KOPT-K1 (cell line): ENCODE results near the gene PSMB2.

Experiments used
- H3K27ac ChIP-seq: fragments of 200-600 bp; sonication (generic); 2 replicates; pipeline ENCODE4 v1.5.1; 2016; ENCODE audit warnings: antibody characterized with exemption, mild to moderate bottlenecking, low read depth, low read length; ENCODE audit not compliant: poor library complexity, severe bottlenecking
- H3K36me3 ChIP-seq: fragments of 200-600 bp; sonication (generic); 2 replicates; pipeline ENCODE4 v1.5.1; 2017; ENCODE audit warnings: antibody characterized with exemption, mild to moderate bottlenecking, low read length, moderate library complexity; ENCODE audit not compliant: insufficient read depth
- H3K9me3 ChIP-seq: fragments of 200-600 bp; sonication (generic); 2 replicates; pipeline ENCODE4 v1.5.1; 2017; ENCODE audit warnings: antibody characterized with exemption, low read length, mild to moderate bottlenecking; ENCODE audit not compliant: insufficient read depth, poor library complexity, severe bottlenecking

The PSMB2 gene

DNA sequence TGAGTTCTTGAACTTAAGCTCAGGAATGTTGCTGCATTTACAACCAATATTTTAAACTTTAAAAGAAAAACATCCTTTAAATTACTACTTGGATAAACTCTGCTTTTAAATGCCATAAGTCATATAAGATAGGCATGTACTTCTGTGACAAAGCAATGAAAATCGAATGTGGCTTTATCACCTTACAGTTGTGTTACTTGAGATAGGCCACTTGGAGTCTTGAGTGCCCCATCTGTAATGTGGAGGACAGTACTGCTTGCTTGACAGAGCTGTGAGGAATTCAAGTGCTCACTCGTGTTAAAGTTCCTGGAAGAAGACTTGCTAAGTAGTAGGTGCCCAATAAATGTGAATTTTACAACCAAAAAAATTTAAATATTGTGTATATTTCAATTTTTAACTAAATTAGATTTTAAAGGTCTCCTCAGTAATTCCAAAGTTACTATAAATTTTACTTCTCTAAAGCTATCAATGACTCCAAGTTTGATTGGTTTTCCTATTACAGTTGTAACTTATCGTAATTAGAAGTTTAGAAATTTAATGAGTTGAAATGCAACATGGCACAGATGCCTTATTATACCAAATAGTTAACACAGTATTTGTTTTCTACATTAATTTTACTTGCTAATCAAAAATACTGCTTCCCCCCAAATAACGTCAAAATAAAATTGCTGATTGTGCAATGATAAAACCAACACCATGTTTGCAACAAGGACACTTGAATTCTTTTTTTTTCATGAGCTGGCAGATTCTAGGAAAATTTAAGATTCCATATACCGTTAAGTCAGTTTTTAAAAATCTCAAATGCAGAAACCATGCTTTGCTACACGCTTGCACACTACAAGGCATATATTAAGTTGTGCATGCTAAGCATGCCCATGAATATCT is 21.8 kb downstream of the PSMB2 start:
- peaks cover 100% of the 10 kb centered on the region for H3K36me3 ChIP-seq

DNA sequence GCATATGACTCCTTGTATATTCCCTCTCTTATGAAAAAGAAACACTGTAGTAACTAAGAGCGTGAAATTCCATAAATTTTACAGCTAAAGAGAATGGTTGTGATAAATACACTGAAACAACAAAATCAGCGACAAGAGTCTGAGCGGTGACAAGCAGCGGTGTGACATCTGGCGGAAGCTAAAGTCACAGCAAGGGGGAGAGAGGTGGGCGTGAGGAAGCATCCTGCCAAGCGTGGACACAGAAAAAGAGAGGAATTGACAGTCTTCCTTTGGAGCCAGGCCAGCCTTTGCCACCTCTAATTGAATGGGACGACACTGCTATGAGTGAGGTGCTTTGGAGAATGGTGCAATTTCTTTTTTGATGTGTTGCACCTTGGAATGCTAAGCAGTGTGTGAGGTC is 25.9 kb downstream of the PSMB2 start:
- Histone ChIP-seq H3K36me3 (peaks cover 100% of the 10 kb centered on the region), H3K9me3 (no peaks in the 10 kb centered on the region), H3K27ac (no peak overlapping the region)

More for the DNA sequence above, 21.8 kb downstream of the PSMB2 start:
- no peaks in the 10 kb centered on the region for H3K9me3 ChIP-seq
- no peak overlapping the region for H3K27ac ChIP-seq

DNA sequence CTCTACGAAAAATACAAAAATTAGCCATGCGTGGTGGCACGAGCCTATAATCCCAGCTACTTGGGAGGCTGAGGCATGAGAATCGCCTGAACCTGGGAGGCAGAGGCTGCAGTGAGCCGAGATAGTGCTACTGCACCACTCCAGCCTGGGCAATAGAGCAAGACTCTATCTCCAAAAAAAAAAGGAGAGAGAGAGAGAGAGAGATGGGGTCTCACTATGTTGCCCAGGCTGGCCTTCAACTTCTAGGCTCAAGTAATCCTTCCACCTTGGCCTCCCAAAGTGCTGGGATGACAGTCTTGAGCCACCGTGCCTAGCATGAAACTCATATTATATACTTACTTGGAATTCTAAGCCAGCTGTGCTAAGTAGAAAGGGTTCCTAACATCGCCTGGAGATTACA is 29.7 kb downstream of the PSMB2 start:
- peaks cover 98% of the 10 kb centered on the region for H3K36me3 ChIP-seq
- H3K27ac ChIP-seq, result no peak overlapping the region
- no peaks in the 10 kb centered on the region for H3K9me3 ChIP-seq

DNA sequence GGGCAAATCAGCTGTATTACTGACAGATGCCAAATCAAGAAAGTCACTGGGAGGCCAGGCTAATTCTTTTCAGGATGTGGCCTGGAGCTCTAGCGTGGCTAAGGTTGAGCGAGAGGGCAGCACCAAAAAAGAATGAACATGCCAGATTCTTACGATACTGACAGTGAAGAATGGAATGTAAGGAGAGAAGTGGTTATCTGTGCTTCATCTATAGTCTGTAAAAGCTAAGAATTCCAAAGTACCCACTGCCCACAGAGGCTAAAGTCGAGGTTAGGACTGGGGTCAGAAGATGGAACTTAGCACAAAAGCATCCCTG is 35.5 kb downstream of the PSMB2 start:
- Histone ChIP-seq H3K27ac (no peak overlapping the region), H3K36me3 (peaks cover 98% of the 10 kb centered on the region)

DNA sequence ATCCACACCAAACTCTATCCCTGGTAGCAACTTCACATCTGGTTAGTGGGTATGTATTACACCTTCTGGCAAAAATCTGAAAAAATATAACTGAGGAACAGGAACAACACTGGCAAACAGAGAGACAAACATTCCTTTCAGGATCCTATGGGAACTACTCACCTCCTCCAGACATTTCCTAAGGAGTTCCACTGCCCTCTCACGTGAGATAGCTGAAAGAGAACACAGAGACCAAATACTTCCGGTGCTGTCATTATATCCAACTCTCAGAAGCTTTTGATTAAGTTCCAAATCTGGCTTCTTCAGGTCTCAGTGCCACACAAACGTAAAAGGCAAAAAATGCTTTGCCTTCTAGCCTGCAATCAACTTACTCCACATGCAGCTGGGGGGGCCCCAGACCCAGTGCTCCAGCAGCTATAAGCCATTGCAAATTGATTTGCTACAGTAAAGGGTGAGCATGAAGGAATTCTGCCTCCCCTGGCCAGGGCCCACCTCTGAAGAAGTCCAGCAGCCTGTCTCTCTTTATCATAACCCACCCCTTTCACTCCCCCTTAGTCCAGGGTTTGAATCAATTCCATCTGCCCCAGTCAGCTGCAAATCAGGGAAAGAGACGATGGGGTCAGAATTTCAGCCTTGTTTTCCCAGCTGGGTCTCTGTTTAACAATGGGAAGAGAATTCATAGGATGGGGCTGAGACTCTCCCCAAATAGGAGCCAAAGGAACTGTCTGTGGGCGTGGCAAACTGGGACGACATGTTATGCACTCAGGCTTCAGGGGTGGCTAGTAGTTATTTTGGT is 36.1 kb downstream of the PSMB2 start:
- Histone ChIP-seq H3K9me3 (no peaks in the 10 kb centered on the region), H3K27ac (no peak overlapping the region), H3K36me3 (peaks cover 98% of the 10 kb centered on the region)

More for the DNA sequence above, 35.5 kb downstream of the PSMB2 start:
- H3K9me3 ChIP-seq, result no peaks in the 10 kb centered on the region

DNA sequence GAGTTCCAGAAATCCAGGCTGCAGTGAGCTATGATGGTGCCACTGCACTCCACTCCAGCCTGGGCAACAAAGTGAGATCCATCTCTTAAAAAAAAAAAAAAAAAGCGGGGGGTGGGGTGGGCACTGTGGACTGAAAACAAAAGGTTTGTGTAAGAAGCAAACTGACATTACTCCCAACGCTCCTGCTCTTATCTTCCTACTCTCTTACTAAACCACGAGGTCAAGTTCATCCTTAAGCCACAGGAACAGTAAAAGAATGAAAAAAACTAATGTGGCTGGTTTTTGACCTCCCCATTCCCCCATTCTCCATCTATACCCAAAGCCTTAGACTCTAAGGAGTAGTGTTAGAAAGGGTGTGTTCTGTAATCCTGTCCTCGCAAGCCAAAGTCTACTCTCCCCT is 37.4 kb downstream of the PSMB2 start:
- H3K27ac ChIP-seq, result no peak overlapping the region
- peaks cover 100% of the 10 kb centered on the region for H3K36me3 ChIP-seq
- H3K9me3 ChIP-seq, result no peaks in the 10 kb centered on the region

DNA sequence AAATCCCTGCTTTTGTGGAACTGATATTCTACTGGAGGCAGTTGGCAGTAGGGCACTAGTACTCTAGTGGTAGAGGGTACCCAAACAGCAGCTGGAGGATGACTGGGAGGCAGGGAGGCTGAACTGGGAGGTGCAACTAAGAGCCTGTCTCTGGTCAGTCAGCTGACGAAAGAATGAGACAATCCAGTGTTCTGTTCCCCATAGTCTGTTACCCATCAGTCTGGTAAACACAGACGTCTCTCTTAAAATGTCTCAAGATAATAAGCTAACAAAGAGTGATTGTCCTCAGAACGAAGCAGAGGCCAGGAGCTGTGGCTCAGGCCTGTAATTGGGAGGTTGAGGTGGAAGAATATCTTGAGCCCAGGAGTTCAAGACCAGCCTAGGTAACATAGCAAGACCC is 37.9 kb downstream of the PSMB2 start:
- no peak overlapping the region for H3K27ac ChIP-seq
- H3K36me3 ChIP-seq, result peaks cover 99% of the 10 kb centered on the region
- no peaks in the 10 kb centered on the region for H3K9me3 ChIP-seq

DNA sequence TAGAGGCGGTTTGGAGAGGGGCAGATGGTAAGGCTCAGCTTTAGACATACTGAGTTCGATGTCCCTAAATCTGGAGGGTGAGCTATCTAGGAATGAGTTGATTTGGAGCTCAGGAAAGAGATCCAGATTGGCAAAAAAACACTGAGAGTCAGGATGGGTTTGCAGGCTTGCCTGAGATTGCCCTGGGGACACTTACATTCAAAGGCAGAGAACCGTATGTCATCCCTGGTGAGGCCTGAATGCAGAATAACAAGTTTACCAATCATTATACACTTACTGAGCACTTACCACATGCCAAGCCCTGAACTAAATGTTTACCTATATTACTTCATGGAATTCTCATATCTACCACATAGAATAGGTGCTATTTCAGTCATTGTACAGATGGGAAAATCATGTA is 40.7 kb downstream of the PSMB2 start:
- H3K27ac ChIP-seq, result no peak overlapping the region
- no peaks in the 10 kb centered on the region for H3K9me3 ChIP-seq
- peaks cover 81% of the 10 kb centered on the region for H3K36me3 ChIP-seq

DNA sequence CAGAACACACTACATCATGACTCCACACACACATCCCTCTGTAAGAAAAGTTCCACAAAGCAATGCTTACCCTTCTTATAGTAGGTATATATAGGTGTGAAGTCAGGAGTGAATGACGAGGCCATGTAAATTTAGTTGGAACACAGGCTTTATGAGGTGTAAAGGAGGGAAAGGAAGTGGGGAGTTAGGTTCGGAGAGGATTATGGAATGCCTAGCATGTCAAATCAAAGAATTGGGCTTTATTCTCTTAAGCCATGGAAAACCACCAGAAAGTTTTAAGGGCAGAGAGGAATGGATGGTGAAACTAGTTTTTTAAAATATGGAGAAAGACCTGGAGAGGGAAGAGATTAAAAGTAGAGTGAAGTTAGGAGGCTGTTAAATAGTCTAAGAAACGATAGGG is 41.9 kb downstream of the PSMB2 start:
- H3K36me3 ChIP-seq, result peaks cover 72% of the 10 kb centered on the region
- H3K9me3 ChIP-seq, result no peaks in the 10 kb centered on the region
- H3K27ac ChIP-seq, result no peak overlapping the region

DNA sequence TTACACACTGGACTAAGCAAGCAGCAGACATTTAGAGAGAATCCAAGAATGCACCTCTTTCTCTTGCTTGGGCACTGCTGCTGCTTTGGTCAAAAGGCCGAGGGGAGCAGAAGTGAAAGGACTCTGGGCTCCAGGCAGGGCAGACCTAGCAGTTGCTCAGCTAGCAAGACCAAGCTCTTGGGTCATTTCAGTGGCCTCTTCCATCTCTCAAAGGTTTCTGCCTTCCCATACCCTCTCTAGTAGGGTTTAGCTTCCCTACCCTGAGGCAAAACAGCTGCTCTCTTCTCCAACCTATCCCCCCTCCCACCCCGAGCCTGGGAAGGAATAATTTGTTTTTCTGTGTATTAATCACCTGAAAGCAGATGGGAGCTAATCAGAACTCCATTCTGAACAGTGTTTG is 42.4 kb downstream of the PSMB2 start:
- H3K9me3 ChIP-seq, result no peaks in the 10 kb centered on the region
- peaks cover 67% of the 10 kb centered on the region for H3K36me3 ChIP-seq
- H3K27ac ChIP-seq, result no peak overlapping the region

DNA sequence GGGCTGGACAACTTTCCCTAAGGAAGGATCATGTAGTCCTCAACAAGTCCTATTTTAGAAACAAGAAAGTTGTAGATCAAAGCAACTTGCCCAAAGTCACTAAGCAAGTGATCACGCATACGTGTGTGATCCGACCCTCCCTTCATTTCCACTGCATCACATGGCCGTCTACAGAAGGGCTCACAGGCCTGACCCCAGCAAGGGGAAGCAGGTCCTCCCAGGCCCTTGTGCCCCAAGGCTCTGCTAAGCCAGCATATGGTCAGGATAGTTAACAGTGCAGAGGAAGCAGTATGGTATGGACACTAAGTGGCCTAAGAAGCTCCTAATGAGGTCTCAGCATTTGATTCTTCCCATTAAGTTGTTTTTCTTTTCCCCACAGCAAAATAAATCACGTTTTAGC is 43.5 kb downstream of the PSMB2 start:
- H3K9me3 ChIP-seq, result no peaks in the 10 kb centered on the region
- H3K27ac ChIP-seq, result no peak overlapping the region
- peaks cover 57% of the 10 kb centered on the region for H3K36me3 ChIP-seq

DNA sequence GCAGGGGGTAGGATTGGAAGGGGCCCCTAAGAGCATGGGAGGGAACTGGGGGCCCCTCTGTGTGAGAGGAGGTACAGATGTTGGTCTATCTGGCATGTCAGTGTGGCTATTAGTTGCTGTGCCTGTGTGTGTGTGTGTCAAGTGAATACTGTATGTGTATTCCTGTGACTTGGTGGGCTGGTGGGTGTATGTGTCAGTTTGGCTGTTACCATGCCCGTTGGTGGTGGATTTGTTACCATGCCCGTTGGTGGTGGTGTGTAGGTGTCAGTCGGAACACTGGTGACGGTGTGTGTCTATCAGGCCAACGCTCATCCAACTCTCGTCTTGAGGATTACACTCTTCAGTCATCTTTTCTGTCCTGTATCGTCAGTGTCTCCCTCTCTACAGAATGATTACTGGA is 45.6 kb downstream of the PSMB2 start:
- no peaks in the 10 kb centered on the region for H3K9me3 ChIP-seq
- H3K27ac ChIP-seq, result no peak overlapping the region
- H3K36me3 ChIP-seq, result peaks cover 43% of the 10 kb centered on the region

DNA sequence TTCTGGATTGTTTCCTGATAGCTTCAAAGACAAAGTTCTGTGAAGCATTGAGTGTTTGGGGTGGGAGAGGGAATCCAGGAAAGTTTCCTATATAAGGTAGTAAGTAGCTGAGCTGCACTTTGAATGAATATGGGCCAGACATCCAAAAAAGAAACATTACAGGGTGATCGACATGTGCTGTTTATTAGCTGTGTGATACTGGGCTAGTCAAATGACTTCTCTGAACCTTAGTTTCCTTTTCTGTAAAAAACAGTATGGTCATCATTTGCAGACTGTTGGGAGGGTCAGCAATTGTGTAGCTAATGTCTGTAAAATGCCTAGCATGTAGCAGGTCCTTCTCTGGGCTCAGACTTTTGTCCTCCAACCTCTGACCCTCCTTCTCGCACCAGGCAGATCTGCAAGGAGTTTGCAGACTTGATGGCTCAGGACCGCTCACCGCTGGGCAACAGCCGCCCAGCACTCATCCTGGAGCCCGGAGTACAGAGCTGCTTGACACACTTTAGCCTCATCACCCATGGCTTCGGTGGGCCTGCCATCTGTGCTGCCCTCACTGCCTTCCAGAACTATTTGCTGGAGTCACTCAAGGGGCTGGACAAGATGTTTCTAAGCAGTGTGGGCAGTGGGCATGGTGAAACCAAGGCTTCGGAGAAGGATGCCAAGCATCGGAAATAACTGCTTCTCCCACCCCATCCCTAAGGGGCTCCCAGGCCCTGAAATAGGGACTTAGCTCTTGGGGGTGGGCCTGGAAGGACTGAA is 47.1 kb downstream of the PSMB2 start:
- Histone ChIP-seq H3K27ac (peak overlapping the region; percentile 63), H3K9me3 (no peaks in the 10 kb centered on the region), H3K36me3 (peaks cover 39% of the 10 kb centered on the region)

DNA sequence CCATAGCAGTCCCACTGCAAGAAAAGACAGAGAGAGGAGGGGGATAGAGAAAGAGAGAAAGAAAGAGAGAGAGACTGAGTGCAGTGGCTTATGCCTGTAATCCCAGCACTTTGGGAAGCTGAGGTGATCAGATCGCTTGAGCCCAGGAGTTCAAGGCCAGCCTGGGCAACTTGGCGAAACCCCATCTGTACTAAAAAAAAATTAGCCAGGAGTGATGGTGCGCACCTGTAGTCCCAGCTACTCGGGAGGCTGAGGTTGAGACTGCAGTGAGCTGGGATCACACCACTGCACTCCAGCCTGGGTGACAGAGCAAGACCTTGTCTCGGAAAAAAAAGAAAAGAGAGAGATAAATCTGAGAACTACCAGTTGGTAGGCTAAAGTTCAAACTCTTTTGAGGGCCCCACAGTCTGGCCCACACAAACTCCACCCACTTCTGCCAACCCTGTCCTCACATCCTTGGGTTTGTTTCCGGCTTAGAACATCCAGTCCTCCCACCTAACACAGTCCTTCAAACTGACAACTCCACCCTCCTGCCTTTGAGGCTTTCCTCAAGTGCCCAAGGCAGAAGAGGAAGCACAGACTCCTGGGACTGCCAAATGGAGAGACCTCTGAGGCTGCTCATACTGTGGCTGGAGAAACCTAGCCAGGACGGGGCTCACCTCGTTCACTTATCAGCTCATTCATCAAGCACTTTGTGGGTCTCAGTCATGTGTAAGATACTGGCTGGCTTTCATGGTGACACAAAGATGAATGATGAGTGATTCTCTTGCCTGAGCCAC is 48.1 kb downstream of the PSMB2 start:
- Histone ChIP-seq H3K9me3 (no peaks in the 10 kb centered on the region), H3K27ac (peak overlapping the region; percentile 63), H3K36me3 (peaks cover 32% of the 10 kb centered on the region; the same call in 1 of the 2 replicates)
